ENCODE results near the gene PAX8.
A peak's percentile ranks its signal among the peaks of the same experiment; 100 is the strongest.

PAX8 gene

GRCh38 chr2:113217455-113218282 lies 61.1 kb downstream of the PAX8 start:
- Histone ChIP-seq H3K27ac (replicated peaks) (peak overlapping the region; percentile 36; the same call in 1 of the 2 replicates), H3K4me3 (replicated peaks; ENCODE audit: insufficient read depth, low read length) (no peak overlapping the region), H3K27me3 (ENCODE audit: insufficient read depth, poor library complexity, severe bottlenecking) (no peaks in the 10 kb centered on the region)
- DNase-seq (ENCODE audit: low read depth in 1 of 2, low spot score in 1 of 2) = peak in 1 of 2 experiments; percentile 41
- TF ChIP-seq SPI1 (IDR thresholded peaks at IDR 0.05; ENCODE audit: borderline replicate concordance, low read depth) (no peak), GABPA (IDR thresholded peaks at IDR 0.05; ENCODE audit: low read depth) (no peak), POLR2AphosphoS5 (IDR thresholded peaks at IDR 0.05; ENCODE audit: low read depth) (no peak), CTCF (IDR thresholded peaks at IDR 0.05; ENCODE audit: insufficient read depth, low read length) (no peak), REST (IDR thresholded peaks at IDR 0.05; ENCODE audit: insufficient replicate concordance, low read depth) (no peak)

GRCh38 chr2:113216891-113217454 lies 61.7 kb downstream of the PAX8 start:
- no peak for DNase-seq (ENCODE audit: low read depth in 1 of 2, low spot score in 1 of 2)
- Histone ChIP-seq H3K27ac (replicated peaks) (no peak overlapping the region), H3K27me3 (ENCODE audit: insufficient read depth, poor library complexity, severe bottlenecking) (no peaks in the 10 kb centered on the region), H3K4me3 (replicated peaks; ENCODE audit: insufficient read depth, low read length) (no peak overlapping the region)
- no peak for TF ChIP-seq POLR2AphosphoS5 (IDR thresholded peaks at IDR 0.05; ENCODE audit: low read depth)
- no peak for TF ChIP-seq SPI1 (IDR thresholded peaks at IDR 0.05; ENCODE audit: borderline replicate concordance, low read depth)
- TF ChIP-seq CTCF (IDR thresholded peaks at IDR 0.05; ENCODE audit: insufficient read depth, low read length) = no peak
- no peak for TF ChIP-seq GABPA (IDR thresholded peaks at IDR 0.05; ENCODE audit: low read depth)
- TF ChIP-seq REST (IDR thresholded peaks at IDR 0.05; ENCODE audit: insufficient replicate concordance, low read depth) = no peak

GRCh38 chr2:113216321-113216720 lies 62.4 kb downstream of the PAX8 start:
- Histone ChIP-seq H3K27ac (replicated peaks) (no peak overlapping the region), H3K4me3 (replicated peaks; ENCODE audit: insufficient read depth, low read length) (no peak overlapping the region), H3K27me3 (ENCODE audit: insufficient read depth, poor library complexity, severe bottlenecking) (no peaks in the 10 kb centered on the region)
- TF ChIP-seq POLR2AphosphoS5 (IDR thresholded peaks at IDR 0.05; ENCODE audit: low read depth) = no peak
- no peak for DNase-seq (ENCODE audit: low read depth in 1 of 2, low spot score in 1 of 2)

GRCh38 chr2:113215056-113215455 lies 63.7 kb downstream of the PAX8 start:
- no peak for DNase-seq (ENCODE audit: low read depth in 1 of 2, low spot score in 1 of 2)
- H3K27ac ChIP-seq (replicated peaks) = no peak overlapping the region
- TF ChIP-seq GABPA (IDR thresholded peaks at IDR 0.05; ENCODE audit: low read depth) = no peak
- no peak for TF ChIP-seq REST (IDR thresholded peaks at IDR 0.05; ENCODE audit: insufficient replicate concordance, low read depth)
- TF ChIP-seq CTCF (IDR thresholded peaks at IDR 0.05; ENCODE audit: insufficient read depth, low read length) = no peak
- TF ChIP-seq POLR2AphosphoS5 (IDR thresholded peaks at IDR 0.05; ENCODE audit: low read depth) = no peak
- TF ChIP-seq SPI1 (IDR thresholded peaks at IDR 0.05; ENCODE audit: borderline replicate concordance, low read depth) = no peak

More at GRCh38 chr2:113215056-113215455, 63.7 kb downstream of the PAX8 start:
- H3K4me3 ChIP-seq (replicated peaks; ENCODE audit: insufficient read depth, low read length) = no peak overlapping the region
- H3K27me3 ChIP-seq (ENCODE audit: insufficient read depth, poor library complexity, severe bottlenecking) = no peaks in the 10 kb centered on the region
